Stomach (tissue), 9 donors: ENCODE measurements around the gene ARID3B. TPM values are rescaled to one million over a fixed set of nuclear protein-coding genes. Genes with fewer than 3 reads are reported as not detected.

Experiments
- DNase-seq, 2 donors: peaks; one replicate each; pipeline versions ENCODE4 v3.0.0 to v3.0.0-alpha.2; 2013 to 2019
- H3K27ac ChIP-seq, 5 donors: fragments of 200-600 bp in 4 of 5; sonication (generic) in 4 of 5; one replicate each; pipeline ENCODE4 v1.5.1; 2013 to 2019; ENCODE audit warnings: mild to moderate bottlenecking in 1 of 5, moderate library complexity in 1 of 5
- H3K27me3 ChIP-seq, 3 donors: fragments of 200-600 bp; sonication (generic); one replicate each; pipeline ENCODE4 v1.5.1; 2017 to 2019; ENCODE audit warnings: mixed run types in 1 of 3
- H3K36me3 ChIP-seq, 4 donors: fragments of 200-600 bp; sonication (generic); 1 replicate in 3 of 4; 2 replicates in 1 of 4; pipeline ENCODE4 v1.5.1; 2016 to 2019
- H3K4me1 ChIP-seq, 4 donors: fragments of 200-600 bp; sonication (generic); one replicate each; pipeline ENCODE4 v1.5.1; 2016 to 2019
- H3K4me3 ChIP-seq, 4 donors: fragments of 200-600 bp; sonication (generic) in 3 of 4; one replicate each; pipeline ENCODE4 v1.5.1; 2016 to 2019; ENCODE audit warnings: mild to moderate bottlenecking in 1 of 4
- H3K9me3 ChIP-seq, 4 donors: fragments of 200-600 bp; sonication (generic); one replicate each; pipeline ENCODE4 v1.5.1; 2016 to 2019
- EP300 ChIP-seq: sonication (generic); formaldehyde crosslinking; IDR thresholded peaks from one replicate; pipeline ENCODE4 v1.6.1; 2017; ENCODE audit warnings: antibody characterized with exemption
- POLR2A ChIP-seq, 4 donors: fragments of 450-650 bp; IDR thresholded peaks; one replicate each; pipeline ENCODE4 v1.6.1; 2016; ENCODE audit warnings: antibody characterized with exemption in 4 of 4, control low read depth in 2 of 4, mild to moderate bottlenecking in 1 of 4, moderate library complexity in 1 of 4
- POLR2AphosphoS5 ChIP-seq, 3 donors: sonication (generic); formaldehyde crosslinking; IDR thresholded peaks; one replicate each; pipeline ENCODE4 v1.6.1; 2016; ENCODE audit warnings: antibody characterized with exemption in 3 of 3
- WGBS, 5 donors: extraction: QIAGEN DNeasy Blood & Tissue Kit in 3 of 5; methylation state at CpG; one replicate each; pipeline versions ENCODE4 v1.1.5 to v1.1.7; 2013 to 2018; 5-methylcytosine and 5-hydroxymethylcytosine counted together
- intact Hi-C: fragments of 100-400 bp; cut with DNase I; formaldehyde crosslinking; loops from one replicate; pipeline ENCODE4 v1.15.1; 2023; ENCODE audit warnings: low total_unique reads
- polyA plus RNA-seq, 3 donors: library from polyadenylated mRNA; stranded (reverse); fragments of 200-250 nt; gene quantifications; one replicate each; pipeline ENCODE4 v1.2.3, GENCODE V29; 2013
- total RNA-seq, 5 donors: library from RNA; depleted of rRNA; stranded (reverse); fragments of >200 nt; gene quantifications; one replicate each; pipeline versions ENCODE4 v1.1.0 to v1.2.3, GENCODE V29; 2014 to 2016
- TF ChIP-seq, protein P1 (sequence below), 7 experiments: fragments of 450-650 bp in 4 of 7; fragments of 200-600 bp in 3 of 7; sonication (generic) in 3 of 7; IDR thresholded peaks; one replicate each; pipeline ENCODE4 v1.5.1; 2016 to 2019; ENCODE audit warnings: antibody characterized with exemption in 7 of 7, control low read depth in 2 of 7, mild to moderate bottlenecking in 1 of 7
- donor health status: healthy with polysubstance abuse.
- donor health status: Bipolar disorder and iron deficiency.
- donor health status: healthy.

Gene ARID3B
- total and polyA plus RNA-seq, 8 donors: 2.2 to 25.2 (median 5.1) TPM

DNA sequence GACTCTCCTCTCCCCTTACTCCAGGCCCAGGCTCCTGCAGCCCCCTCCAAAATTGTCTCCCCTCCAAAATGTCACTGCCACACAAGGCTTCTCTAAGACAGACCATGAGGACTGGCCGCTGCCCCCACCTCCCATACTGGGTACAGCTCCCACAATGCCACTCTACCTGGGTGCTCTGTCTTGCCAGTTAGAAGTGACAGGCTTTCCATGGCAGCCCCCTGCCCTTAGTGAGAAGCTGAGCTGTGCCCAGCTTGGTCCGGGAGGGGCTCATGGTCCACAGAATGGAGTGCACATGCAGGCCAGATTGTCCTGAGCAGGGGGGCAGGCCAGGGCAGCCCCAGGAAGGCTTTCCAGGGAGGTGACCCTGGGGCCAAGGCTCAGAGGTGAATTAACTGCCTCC lies 71.7 kb downstream of the ARID3B start:
- no peak for TF ChIP-seq POLR2AphosphoS5 (IDR thresholded peaks at IDR 0.05)
- TF ChIP-seq, protein P1, sequence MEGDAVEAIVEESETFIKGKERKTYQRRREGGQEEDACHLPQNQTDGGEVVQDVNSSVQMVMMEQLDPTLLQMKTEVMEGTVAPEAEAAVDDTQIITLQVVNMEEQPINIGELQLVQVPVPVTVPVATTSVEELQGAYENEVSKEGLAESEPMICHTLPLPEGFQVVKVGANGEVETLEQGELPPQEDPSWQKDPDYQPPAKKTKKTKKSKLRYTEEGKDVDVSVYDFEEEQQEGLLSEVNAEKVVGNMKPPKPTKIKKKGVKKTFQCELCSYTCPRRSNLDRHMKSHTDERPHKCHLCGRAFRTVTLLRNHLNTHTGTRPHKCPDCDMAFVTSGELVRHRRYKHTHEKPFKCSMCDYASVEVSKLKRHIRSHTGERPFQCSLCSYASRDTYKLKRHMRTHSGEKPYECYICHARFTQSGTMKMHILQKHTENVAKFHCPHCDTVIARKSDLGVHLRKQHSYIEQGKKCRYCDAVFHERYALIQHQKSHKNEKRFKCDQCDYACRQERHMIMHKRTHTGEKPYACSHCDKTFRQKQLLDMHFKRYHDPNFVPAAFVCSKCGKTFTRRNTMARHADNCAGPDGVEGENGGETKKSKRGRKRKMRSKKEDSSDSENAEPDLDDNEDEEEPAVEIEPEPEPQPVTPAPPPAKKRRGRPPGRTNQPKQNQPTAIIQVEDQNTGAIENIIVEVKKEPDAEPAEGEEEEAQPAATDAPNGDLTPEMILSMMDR (IDR thresholded peaks at IDR 0.05): no peak
- no peak for TF ChIP-seq POLR2A (IDR thresholded peaks at IDR 0.05)
- TF ChIP-seq EP300: no peak
- Histone ChIP-seq H3K9me3 (no peaks in the 10 kb centered on the region), H3K4me1 (peaks cover 12 to 29% (median 24%) of the 10 kb centered on the region in 4 donors), H3K27ac (no peak overlapping the region), H3K36me3 (no peaks in the 10 kb centered on the region), H3K4me3 (no peak overlapping the region), H3K27me3 (no peaks in the 10 kb centered on the region)
- WGBS, 5 donors: 74 to 95% (median 83%) methylated on average over 2 of the region's 2 CpGs
- intact Hi-C loops: no loop called here
- DNase-seq: no peak

DNA sequence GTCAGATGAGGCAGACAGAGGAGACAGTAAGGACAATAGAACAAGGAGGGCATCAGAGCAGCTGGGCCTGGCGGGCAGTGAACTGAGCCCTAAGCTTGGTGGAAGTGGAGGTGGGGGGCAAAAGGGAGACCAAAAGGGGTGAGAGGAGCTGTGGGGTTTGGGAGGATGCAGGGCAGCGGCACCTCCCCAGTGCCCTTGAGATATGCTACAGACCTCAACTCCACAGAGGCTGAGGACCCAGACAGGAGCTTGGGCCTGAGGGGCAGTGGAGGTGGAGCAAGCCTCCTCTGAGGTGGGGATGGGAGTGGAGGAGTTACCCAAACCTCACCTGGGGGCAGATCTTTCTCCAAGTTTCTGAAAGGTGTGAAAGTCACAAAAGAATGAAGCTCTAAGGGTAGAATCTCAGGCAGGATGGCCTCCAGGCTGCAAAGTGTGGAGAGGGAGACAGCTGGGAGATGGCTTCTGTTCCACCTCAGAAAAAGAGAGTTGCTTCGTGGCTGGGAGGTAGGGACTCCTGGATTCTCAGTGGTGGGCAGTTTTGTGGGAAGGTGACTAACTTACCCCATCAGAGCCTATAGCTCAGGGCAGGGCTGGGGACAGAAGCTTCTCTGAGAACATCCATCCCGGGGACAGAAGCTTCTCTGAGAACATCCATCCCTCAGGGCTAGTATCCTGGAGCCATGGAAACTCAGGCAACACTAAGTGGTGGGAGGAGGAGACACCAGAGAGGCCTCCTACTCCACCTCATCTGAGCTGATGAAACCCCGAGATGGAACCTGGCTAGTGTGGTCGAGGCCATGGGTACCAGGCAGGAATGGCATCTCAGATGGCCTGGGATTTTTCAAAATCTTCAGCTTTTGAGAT lies 72.3 kb downstream of the ARID3B start:
- WGBS, 5 donors: 57 to 72% (median 61%) methylated on average over 5 to 6 of the region's 6 CpGs
- no peaks in the 10 kb centered on the region for H3K9me3 ChIP-seq
- H3K4me3 ChIP-seq: no peak overlapping the region
- peak overlapping the region in 1 of 5 donors; percentile 99 for H3K27ac ChIP-seq
- peaks cover 0 to 2% (median 0%) of the 10 kb centered on the region in 4 donors for H3K36me3 ChIP-seq
- no peaks in the 10 kb centered on the region for H3K27me3 ChIP-seq
- peaks cover 18 to 35% (median 30%) of the 10 kb centered on the region in 4 donors for H3K4me1 ChIP-seq
- intact Hi-C loops: no loop called here
- TF ChIP-seq POLR2AphosphoS5 (IDR thresholded peaks at IDR 0.05) (no peak), POLR2A (IDR thresholded peaks at IDR 0.05) (no peak), EP300 (no peak)
- TF ChIP-seq, protein P1 (IDR thresholded peaks at IDR 0.05): no peak
- peak in 1 of 2 donors; percentile 37 for DNase-seq

- 29 to 34% (median 30%) methylated on average over 35 to 38 of the region's 38 CpGs for WGBS, 5 donors
- Histone ChIP-seq H3K27me3 (no peaks in the 10 kb centered on the region), H3K9me3 (no peaks in the 10 kb centered on the region), H3K36me3 (peaks cover 2 to 11% (median 6%) of the 10 kb centered on the region in 4 donors), H3K4me1 (peaks cover 23 to 43% (median 39%) of the 10 kb centered on the region in 4 donors), H3K4me3 (peak overlapping the region; percentile 82 to 93 (median 91)), H3K27ac (peak overlapping the region; percentile 95 to 99 (median 97))
- TF ChIP-seq EP300 (no peak), POLR2AphosphoS5 (IDR thresholded peaks at IDR 0.05) (no peak), POLR2A (IDR thresholded peaks at IDR 0.05) (no peak)
- TF ChIP-seq, protein P1 (IDR thresholded peaks at IDR 0.05): no peak
- intact Hi-C loops: no loop called here
- no peak for DNase-seq
These were observed 73.1 kb downstream of the ARID3B start for GRCh38 chr15:74613953-74614743.

- WGBS, 5 donors: 0 to 1% (median 1%) methylated on average over 21 to 76 of the region's 76 CpGs
- peak; percentile 84 to 95 for DNase-seq
- H3K27me3 ChIP-seq: no peaks in the 10 kb centered on the region
- TF ChIP-seq POLR2AphosphoS5 (IDR thresholded peaks at IDR 0.05) (peak; percentile 31 to 63 (median 59)), EP300 (no peak), POLR2A (IDR thresholded peaks at IDR 0.05) (no peak)
- TF ChIP-seq, protein P1 (IDR thresholded peaks at IDR 0.05): no peak
- H3K36me3 ChIP-seq: peaks cover 10 to 18% (median 14%) of the 10 kb centered on the region in 4 donors
- H3K9me3 ChIP-seq: no peaks in the 10 kb centered on the region
- peak overlapping the region; percentile 95 to 99 (median 97) for H3K27ac ChIP-seq
- peaks cover 23 to 48% (median 46%) of the 10 kb centered on the region in 4 donors for H3K4me1 ChIP-seq
- H3K4me3 ChIP-seq: peak overlapping the region; percentile 82 to 93 (median 91)
- intact Hi-C loops: no loop called here
These were observed 73.9 kb downstream of the ARID3B start for GRCh38 chr15:74614744-74615507.
